K562 (cell line): ENCODE results near the gene CAAP1. TPM values are rescaled to one million over a fixed set of nuclear protein-coding genes. Genes with fewer than 3 reads are reported as not detected.

Source experiments
- ATAC-seq: fragments of 200-7000 bp; cut with Tn5 transposase; 3 replicates; pipeline ENCODE4 v1.9.1; 2020; ENCODE audit warnings: moderate library complexity
- BruUV-seq: library from RNA; stranded (reverse); fragments of 400-500 nt; replicated peaks from 2 replicates; lab custom pipeline; 2021; lab: Mats Ljungman, UMichigan
- CTCF ChIA-PET: fragments of 300-600 bp; formaldehyde crosslinking; extraction: SDS; loops from one replicate; lab custom pipeline; 2021; ENCODE audit warnings: low intra/inter-chr PET ratio; lab: Yijun Ruan, JAX
- POLR2A ChIA-PET: fragments of 300-600, 350-650 bp; sonication (Branson Sonifier 250); formaldehyde crosslinking; extraction: SDS; loops from one replicate; lab custom pipeline; 2021; ENCODE audit warnings: antibody characterized with exemption, inconsistent platforms; lab: Yijun Ruan, JAX
- DNase-seq, 4 experiments: peaks; one replicate each; pipeline versions ENCODE4 v3.0.0 to v3.0.0-alpha.2; 2011 to 2018; ENCODE audit warnings: low spot score in 3 of 4, mixed read lengths in 3 of 4; ENCODE audit errors: extremely low read depth in 1 of 4
- FAIRE-seq: peaks from 2 replicates; lab custom pipeline; 2011; peaks lifted over from hg19 to GRCh38; lab: Jason Lieb, UNC
- H2AFZ ChIP-seq: 2 replicates; pipeline ENCODE4 v1.6.0; 2011; ENCODE audit warnings: low read depth, low read length, control low read depth, inconsistent platforms
- H3K27ac ChIP-seq: fragments of 200-600 bp; 3 replicates; pipeline ENCODE4 v1.8.0; 2011; ENCODE audit warnings: low read depth, mild to moderate bottlenecking, control low read depth, inconsistent platforms, low read length, moderate library complexity, mixed read lengths; ENCODE audit errors: extremely low read depth
- H3K27me3 ChIP-seq, 2 experiments: fragments of 300-600 bp in 1 of 2; 2 replicates in 1 of 2; 3 replicates in 1 of 2; pipeline versions ENCODE4 v1.6.0 to v1.8.0; 2011; ENCODE audit warnings: inconsistent platforms in 2 of 2, low read length in 2 of 2, mild to moderate bottlenecking in 1 of 2, mixed read lengths in 1 of 2, moderate library complexity in 1 of 2; ENCODE audit not compliant: control insufficient read depth in 2 of 2, insufficient read depth in 2 of 2
- H3K36me3 ChIP-seq: fragments of 300-600 bp; 3 replicates; pipeline ENCODE4 v1.8.0; 2011; ENCODE audit warnings: mild to moderate bottlenecking, low read length, inconsistent platforms; ENCODE audit not compliant: control insufficient read depth, insufficient read depth
- H3K4me1 ChIP-seq, 2 experiments: fragments of 200-600 bp in 1 of 2; replicated peaks in 1 of 2; 2 replicates in 1 of 2; 3 replicates in 1 of 2; pipeline versions ENCODE4 v1.5.1 to v1.8.0; 2011; ENCODE audit warnings: inconsistent platforms in 2 of 2, low read length in 2 of 2, mild to moderate bottlenecking in 1 of 2, mixed read lengths in 1 of 2, moderate library complexity in 1 of 2; ENCODE audit not compliant: control insufficient read depth in 2 of 2, insufficient read depth in 2 of 2
- H3K4me2 ChIP-seq: 2 replicates; pipeline ENCODE4 v1.6.1; 2011; ENCODE audit warnings: low read length, control low read depth, inconsistent platforms, mixed read lengths; ENCODE audit not compliant: insufficient read depth
- H3K4me3 ChIP-seq: fragments of 200-600 bp; sonication (generic), shearing (Covaris generic); 2 replicates; pipeline ENCODE4 v1.5.1; 2016; ENCODE audit warnings: control low read depth, inconsistent platforms
- H3K79me2 ChIP-seq: fragments of 200-600 bp; 3 replicates; pipeline ENCODE4 v1.8.0; 2011; ENCODE audit warnings: low read length, inconsistent platforms; ENCODE audit not compliant: control insufficient read depth, insufficient read depth
- H3K9ac ChIP-seq, 2 experiments: 2 replicates each; pipeline versions ENCODE4 v1.6.0 to v1.6.1; 2011; ENCODE audit warnings: low read depth in 2 of 2, low read length in 2 of 2, control low read depth in 1 of 2, inconsistent platforms in 1 of 2, mild to moderate bottlenecking in 1 of 2, mixed read lengths in 1 of 2; ENCODE audit not compliant: insufficient read depth in 1 of 2
- H3K9me1 ChIP-seq: one replicate; pipeline ENCODE4 v1.6.0; 2011; ENCODE audit warnings: inconsistent platforms, mild to moderate bottlenecking, low read length, moderate library complexity; ENCODE audit not compliant: control insufficient read depth, insufficient read depth
- H3K9me3 ChIP-seq: replicated peaks from 2 replicates; pipeline ENCODE4 v1.5.1; 2011; ENCODE audit warnings: low read depth, low read length, inconsistent platforms; ENCODE audit not compliant: control insufficient read depth, insufficient read depth
- H4K20me1 ChIP-seq: replicated peaks from 2 replicates; pipeline ENCODE4 v1.6.1; 2011; ENCODE audit warnings: low read length, inconsistent platforms, mixed read lengths; ENCODE audit not compliant: control insufficient read depth, insufficient read depth
- ARHGAP35 ChIP-seq: fragments of 450-650 bp; IDR thresholded peaks from 2 replicates; pipeline ENCODE4 v1.6.1; 2018; ENCODE audit not compliant: partially characterized antibody
- CBX2 ChIP-seq: fragments of 200-600 bp; sonication (generic); IDR thresholded peaks from one replicate; pipeline ENCODE4 v1.6.1; 2012; ENCODE audit warnings: mild to moderate bottlenecking, low read length, inconsistent platforms; ENCODE audit not compliant: insufficient read depth, poor library complexity, severe bottlenecking
- CHD1 ChIP-seq: fragments of 200-600 bp; sonication (generic); IDR thresholded peaks from one replicate; pipeline ENCODE4 v1.6.1; 2012; ENCODE audit warnings: mild to moderate bottlenecking, moderate library complexity, low read length, inconsistent platforms
- DACH1 ChIP-seq: fragments of 450-650 bp; IDR thresholded peaks from 2 replicates; pipeline ENCODE4 v1.6.1; 2018; ENCODE audit not compliant: partially characterized antibody
- ELF4 ChIP-seq: fragments of 450-650 bp; formaldehyde crosslinking; IDR thresholded peaks from 2 replicates; pipeline ENCODE4 v1.4.0; 2022; ENCODE audit warnings: missing genetic modification characterization
- ERF ChIP-seq: fragments of 450-650 bp; formaldehyde crosslinking; IDR thresholded peaks from 2 replicates; pipeline ENCODE4 v1.4.0; 2020; ENCODE audit warnings: mild to moderate bottlenecking, mixed read lengths
- GTF2F1 ChIP-seq: IDR thresholded peaks from 2 replicates; pipeline ENCODE4 v1.6.1; 2011; ENCODE audit warnings: low read depth, low read length, improper control_type of control experiment
- KLF10 ChIP-seq: fragments of 250-450 bp; sonication (Bioruptor Pico); IDR thresholded peaks from 2 replicates; pipeline ENCODE4 v1.6.1; 2021; ENCODE audit warnings: matching md5 sums
- MTF1 ChIP-seq: fragments of 250-450 bp; sonication (Bioruptor Pico); IDR thresholded peaks from 2 replicates; pipeline ENCODE4 v1.9.0; 2021; ENCODE audit warnings: moderate library complexity, mild to moderate bottlenecking, inconsistent platforms, borderline replicate concordance
- RBM15 ChIP-seq: fragments of 200-400 bp; formaldehyde crosslinking; IDR thresholded peaks from 2 replicates; pipeline ENCODE4 v1.6.1; 2018; ENCODE audit warnings: mild to moderate bottlenecking, low read length, moderate library complexity; ENCODE audit not compliant: insufficient read depth
- SAFB2 ChIP-seq: fragments of 200-400 bp; formaldehyde crosslinking; IDR thresholded peaks from 2 replicates; pipeline ENCODE4 v1.6.1; 2018; ENCODE audit warnings: borderline replicate concordance, low read length, low read depth, moderate library complexity; ENCODE audit not compliant: severe bottlenecking
- TRIM28 ChIP-seq: fragments of 450-650 bp; IDR thresholded peaks from 2 replicates; pipeline ENCODE4 v1.6.1; 2017
- ZKSCAN8 ChIP-seq: fragments of 200-800 bp; sonication (Bioruptor generic); IDR thresholded peaks from 2 replicates; pipeline ENCODE4 v1.6.1; 2016; ENCODE audit warnings: missing genetic modification characterization, missing compliant biosample characterization
- ZNF57 ChIP-seq: fragments of 450-650 bp; formaldehyde crosslinking; IDR thresholded peaks from 2 replicates; pipeline ENCODE4 v1.4.0; 2020; ENCODE audit warnings: mild to moderate bottlenecking, moderate library complexity
- ZNF644 ChIP-seq: fragments of 200-800 bp; sonication (Bioruptor generic); IDR thresholded peaks from 2 replicates; pipeline ENCODE4 v1.6.1; 2016; ENCODE audit warnings: low read depth, missing genetic modification characterization, missing compliant biosample characterization
- ZNF766 ChIP-seq: fragments of 200-800 bp; sonication (Bioruptor generic); conservative IDR thresholded peaks from 2 replicates; pipeline ENCODE4 v1.6.1; 2016; ENCODE audit warnings: missing genetic modification characterization, missing compliant biosample characterization
- WGBS: fragments of 100-300 bp; shearing (Covaris generic); methylation state at CpG from one replicate; pipeline ENCODE4 v1.1.6; 2016; ENCODE audit warnings: low coverage, mixed read lengths; ENCODE audit not compliant: insufficient coverage; ENCODE audit errors: missing lambda C conversion rate; 5-methylcytosine and 5-hydroxymethylcytosine counted together
- in situ Hi-C: fragments of 300-500 bp; cut with MboI; formaldehyde crosslinking; loops from 4 replicates; pipeline ENCODE4 v1.15.0; 2018; ENCODE audit warnings: inconsistent platforms, mixed read lengths
- intact Hi-C: fragments of 100-400 bp; cut with micrococcal nuclease; formaldehyde crosslinking; loops from 2 replicates; pipeline ENCODE4 v1.14.2; 2022
- polyA plus RNA-seq, 8 experiments: library from polyadenylated mRNA; depleted of rRNA in 4 of 8; stranded (reverse) in 5 of 8; unstranded in 3 of 8; fragments of >200 nt; fragmentation: Nextera tagmentation in 2 of 8; fragmentation: Illumina TruSeq in 1 of 8; extraction: Ambion mirVana in 2 of 8; extraction: Trizol in 1 of 8; gene quantifications; 2 replicates each; pipeline versions ENCODE4 v1.2.1 to v1.2.3, GENCODE V29; 2011 to 2014; ENCODE audit warnings: inconsistent platforms in 1 of 8, missing spikeins in 1 of 8
- total RNA-seq, 7 experiments: library from RNA; depleted of rRNA in 6 of 7; stranded (reverse); fragments of >200 nt in 6 of 7; fragmentation: Illumina TruSeq in 2 of 7; extraction: Trizol in 2 of 7; gene quantifications; 2 replicates each; pipeline versions ENCODE4 v1.2.1 to v1.2.3, GENCODE V29; 2011 to 2021; ENCODE audit warnings: low replicate concordance in 1 of 7
- TF ChIP-seq, protein P1 (sequence below): sonication (generic); formaldehyde crosslinking; IDR thresholded peaks from 2 replicates; pipeline ENCODE4 v1.8.0; 2022; ENCODE audit warnings: missing genetic modification reagents, mild to moderate bottlenecking, borderline replicate concordance

CAAP1 gene
- total and polyA plus RNA-seq, 9 of the 15 experiments (the other 6 are each of a cell fraction or from before 2014, with no cell fraction given): 8.9 to 17.4 (median 15.3) TPM

DNA sequence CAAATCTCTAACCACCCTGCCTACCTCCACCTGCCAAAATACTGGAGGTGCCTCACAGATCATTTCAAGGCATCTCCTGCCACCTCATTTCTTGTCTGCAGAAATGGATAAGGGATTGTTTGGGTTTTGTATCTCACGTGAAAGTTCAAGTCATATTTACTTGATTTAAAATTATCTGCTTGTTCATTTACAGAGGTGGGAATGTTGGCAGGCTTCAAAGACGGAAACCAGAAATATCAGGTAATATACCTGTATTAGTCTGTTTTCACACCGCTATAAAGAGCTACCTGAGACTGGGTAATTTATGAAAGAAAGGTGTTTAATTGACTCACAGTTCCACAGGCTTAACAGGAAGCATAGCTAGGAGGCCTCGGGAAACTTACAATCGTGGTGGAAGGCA lies 85.4 kb downstream of the CAAP1 start:
- FAIRE-seq: no peak
- CTCF ChIA-PET: no interaction called here
- in situ Hi-C loops: no loop called here

More for the DNA sequence above, 85.4 kb downstream of the CAAP1 start:
- H3K4me3 ChIP-seq: no peak overlapping the region
- no peak overlapping the region for H3K4me2 ChIP-seq
- H3K27me3 ChIP-seq: no peaks in the 10 kb centered on the region
- H4K20me1 ChIP-seq: no peaks in the 10 kb centered on the region
- no peak overlapping the region for H3K27ac ChIP-seq
- 16% methylated on average over 5 of the region's 5 CpGs for WGBS
- H3K9me3 ChIP-seq: no peaks in the 10 kb centered on the region
- no peaks in the 10 kb centered on the region for H3K79me2 ChIP-seq
- no peak overlapping the region for H2AFZ ChIP-seq
- H3K9ac ChIP-seq: no peak overlapping the region
- H3K9me1 ChIP-seq: no peaks in the 10 kb centered on the region
- TF ChIP-seq KLF10 (CRISPR knock-in tag) (no peak), ZKSCAN8 (no peak), CHD1 (no peak), ZNF57 (no peak), TRIM28 (no peak), ZNF766 (CRISPR knock-in tag) (no peak), SAFB2 (no peak), ERF (CRISPR knock-in tag) (no peak), ARHGAP35 (no peak), RBM15 (no peak), DACH1 (no peak), CBX2 (no peak), ELF4 (CRISPR knock-in tag) (no peak), ZNF644 (tag) (no peak), MTF1 (no peak), GTF2F1 (no peak)
- TF ChIP-seq, protein P1, sequence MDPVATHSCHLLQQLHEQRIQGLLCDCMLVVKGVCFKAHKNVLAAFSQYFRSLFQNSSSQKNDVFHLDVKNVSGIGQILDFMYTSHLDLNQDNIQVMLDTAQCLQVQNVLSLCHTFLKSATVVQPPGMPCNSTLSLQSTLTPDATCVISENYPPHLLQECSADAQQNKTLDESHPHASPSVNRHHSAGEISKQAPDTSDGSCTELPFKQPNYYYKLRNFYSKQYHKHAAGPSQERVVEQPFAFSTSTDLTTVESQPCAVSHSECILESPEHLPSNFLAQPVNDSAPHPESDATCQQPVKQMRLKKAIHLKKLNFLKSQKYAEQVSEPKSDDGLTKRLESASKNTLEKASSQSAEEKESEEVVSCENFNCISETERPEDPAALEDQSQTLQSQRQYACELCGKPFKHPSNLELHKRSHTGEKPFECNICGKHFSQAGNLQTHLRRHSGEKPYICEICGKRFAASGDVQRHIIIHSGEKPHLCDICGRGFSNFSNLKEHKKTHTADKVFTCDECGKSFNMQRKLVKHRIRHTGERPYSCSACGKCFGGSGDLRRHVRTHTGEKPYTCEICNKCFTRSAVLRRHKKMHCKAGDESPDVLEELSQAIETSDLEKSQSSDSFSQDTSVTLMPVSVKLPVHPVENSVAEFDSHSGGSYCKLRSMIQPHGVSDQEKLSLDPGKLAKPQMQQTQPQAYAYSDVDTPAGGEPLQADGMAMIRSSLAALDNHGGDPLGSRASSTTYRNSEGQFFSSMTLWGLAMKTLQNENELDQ: no peak
- no peaks in the 10 kb centered on the region for H3K36me3 ChIP-seq
- intact Hi-C loops: no loop called here
- ATAC-seq (no peak), DNase-seq (no peak)
- no TSS peak for BruUV-seq
- POLR2A ChIA-PET: no interaction called here
- H3K4me1 ChIP-seq: no peaks in the 10 kb centered on the region
